Loucy (cell line): ENCODE data around the gene IL12RB2.

ENCODE experiments used
- H2AFZ ChIP-seq: fragments of 200-600 bp; sonication (generic); 2 replicates; pipeline ENCODE4 v1.6.0; 2016; ENCODE audit warnings: antibody characterized with exemption, mild to moderate bottlenecking, low read length, moderate library complexity
- H3F3A ChIP-seq: fragments of 200-600 bp; 2 replicates; pipeline ENCODE4 v1.6.0; 2016; ENCODE audit warnings: antibody characterized with exemption, low read depth, mild to moderate bottlenecking
- H3K27me3 ChIP-seq: fragments of 200-600 bp; sonication (generic); 2 replicates; pipeline ENCODE4 v1.6.1; 2014; ENCODE audit warnings: low read length, mild to moderate bottlenecking; ENCODE audit not compliant: insufficient read depth, poor library complexity, severe bottlenecking
- H3K36me3 ChIP-seq: fragments of 200-600 bp; sonication (generic); 2 replicates; pipeline ENCODE4 v1.6.1; 2016; ENCODE audit warnings: low read length; ENCODE audit not compliant: insufficient read depth
- H3K4me1 ChIP-seq: fragments of 200-600 bp; sonication (generic); 2 replicates; pipeline ENCODE4 v1.5.1; 2014; ENCODE audit warnings: low read length, mild to moderate bottlenecking; ENCODE audit not compliant: insufficient read depth, poor library complexity, severe bottlenecking
- H3K4me2 ChIP-seq: fragments of 200-600 bp; sonication (generic); 2 replicates; pipeline ENCODE4 v1.6.0; 2014; ENCODE audit warnings: antibody characterized with exemption, low read length, low read depth, mild to moderate bottlenecking; ENCODE audit not compliant: poor library complexity, severe bottlenecking
- H3K4me3 ChIP-seq: fragments of 200-600 bp; sonication (generic); 2 replicates; pipeline ENCODE4 v1.5.1; 2014; ENCODE audit warnings: low read length, mild to moderate bottlenecking, mixed read lengths; ENCODE audit not compliant: poor library complexity, severe bottlenecking
- H3K79me2 ChIP-seq: fragments of 200-600 bp; sonication (generic); 2 replicates; pipeline ENCODE4 v1.6.1; 2014; ENCODE audit warnings: low read length; ENCODE audit not compliant: insufficient read depth
- H3K9ac ChIP-seq: fragments of 200-600 bp; sonication (generic); 2 replicates; pipeline ENCODE4 v1.6.0; 2014; ENCODE audit warnings: mild to moderate bottlenecking, low read depth, low read length, moderate library complexity; ENCODE audit not compliant: poor library complexity, severe bottlenecking
- H3K9me2 ChIP-seq: fragments of 200-600 bp; sonication (generic); replicated peaks from 2 replicates; pipeline ENCODE4 v1.6.1; 2016; ENCODE audit warnings: low read depth, low read length, mixed read lengths
- H3K9me3 ChIP-seq: fragments of 200-600 bp; sonication (generic); 2 replicates; pipeline ENCODE4 v1.6.1; 2014; ENCODE audit warnings: mild to moderate bottlenecking, antibody characterized with exemption, low read length, low read depth; ENCODE audit not compliant: insufficient read depth
- H4K20me1 ChIP-seq: fragments of 200-600 bp; sonication (generic); 2 replicates; pipeline ENCODE4 v1.6.0; 2014; ENCODE audit warnings: antibody characterized with exemption, low read length, mild to moderate bottlenecking; ENCODE audit not compliant: insufficient read depth, poor library complexity, severe bottlenecking
- EZH2phosphoT487 ChIP-seq: fragments of 200-600 bp; IDR thresholded peaks from 2 replicates; pipeline ENCODE4 v1.6.1; 2018; ENCODE audit warnings: antibody characterized with exemption, mild to moderate bottlenecking, moderate library complexity, borderline replicate concordance
- TF ChIP-seq, protein P1 (sequence below): fragments of 200-600 bp; sonication (generic); conservative IDR thresholded peaks from 2 replicates; pipeline ENCODE4 v1.5.1; 2014; ENCODE audit warnings: mild to moderate bottlenecking, antibody characterized with exemption, low read length

The IL12RB2 gene

DNA sequence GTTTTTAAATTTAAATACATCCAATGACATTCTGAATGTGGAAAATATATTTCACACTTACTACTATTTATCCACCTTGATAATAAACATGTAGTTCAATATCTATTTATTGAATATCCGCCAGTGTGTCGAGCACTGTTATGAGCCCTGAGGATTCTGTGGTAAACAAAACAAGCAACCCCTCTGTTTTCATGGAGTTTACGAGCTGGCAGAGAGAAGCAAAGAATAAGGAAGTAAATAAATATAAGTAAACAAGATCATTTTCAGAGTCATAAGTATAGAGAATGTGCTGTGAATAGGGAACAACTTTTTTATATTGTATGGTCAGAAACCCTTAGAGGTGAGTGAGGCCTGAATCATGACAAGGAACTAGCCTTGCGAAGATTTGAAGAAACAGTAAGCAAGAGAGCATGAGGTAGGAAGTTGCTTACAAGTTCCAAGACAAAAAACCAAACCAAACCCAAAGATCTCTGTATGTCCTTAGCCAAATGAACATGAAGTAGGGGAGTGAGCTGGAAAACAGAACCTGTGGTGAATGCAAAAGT is 128.9 kb downstream of the IL12RB2 start:
- H3K4me3 ChIP-seq, result no peak overlapping the region
- no peaks in the 10 kb centered on the region for H4K20me1 ChIP-seq
- no peak overlapping the region for H3K4me2 ChIP-seq
- no peaks in the 10 kb centered on the region for H3K27me3 ChIP-seq
- TF ChIP-seq, protein P1, sequence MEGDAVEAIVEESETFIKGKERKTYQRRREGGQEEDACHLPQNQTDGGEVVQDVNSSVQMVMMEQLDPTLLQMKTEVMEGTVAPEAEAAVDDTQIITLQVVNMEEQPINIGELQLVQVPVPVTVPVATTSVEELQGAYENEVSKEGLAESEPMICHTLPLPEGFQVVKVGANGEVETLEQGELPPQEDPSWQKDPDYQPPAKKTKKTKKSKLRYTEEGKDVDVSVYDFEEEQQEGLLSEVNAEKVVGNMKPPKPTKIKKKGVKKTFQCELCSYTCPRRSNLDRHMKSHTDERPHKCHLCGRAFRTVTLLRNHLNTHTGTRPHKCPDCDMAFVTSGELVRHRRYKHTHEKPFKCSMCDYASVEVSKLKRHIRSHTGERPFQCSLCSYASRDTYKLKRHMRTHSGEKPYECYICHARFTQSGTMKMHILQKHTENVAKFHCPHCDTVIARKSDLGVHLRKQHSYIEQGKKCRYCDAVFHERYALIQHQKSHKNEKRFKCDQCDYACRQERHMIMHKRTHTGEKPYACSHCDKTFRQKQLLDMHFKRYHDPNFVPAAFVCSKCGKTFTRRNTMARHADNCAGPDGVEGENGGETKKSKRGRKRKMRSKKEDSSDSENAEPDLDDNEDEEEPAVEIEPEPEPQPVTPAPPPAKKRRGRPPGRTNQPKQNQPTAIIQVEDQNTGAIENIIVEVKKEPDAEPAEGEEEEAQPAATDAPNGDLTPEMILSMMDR, result no peak
- no peak for TF ChIP-seq EZH2phosphoT487
- peak overlapping the region; percentile 47; the same call in 1 of the 2 replicates for H2AFZ ChIP-seq
- H3K9me3 ChIP-seq, result no peaks in the 10 kb centered on the region
- no peaks in the 10 kb centered on the region for H3K36me3 ChIP-seq
- no peak overlapping the region for H3K9ac ChIP-seq
- peaks cover 3% of the 10 kb centered on the region; the same call in 1 of the 2 replicates for H3F3A ChIP-seq
- H3K79me2 ChIP-seq, result no peaks in the 10 kb centered on the region
- H3K4me1 ChIP-seq, result peaks cover 40% of the 10 kb centered on the region
- H3K9me2 ChIP-seq, result no peaks in the 10 kb centered on the region

DNA sequence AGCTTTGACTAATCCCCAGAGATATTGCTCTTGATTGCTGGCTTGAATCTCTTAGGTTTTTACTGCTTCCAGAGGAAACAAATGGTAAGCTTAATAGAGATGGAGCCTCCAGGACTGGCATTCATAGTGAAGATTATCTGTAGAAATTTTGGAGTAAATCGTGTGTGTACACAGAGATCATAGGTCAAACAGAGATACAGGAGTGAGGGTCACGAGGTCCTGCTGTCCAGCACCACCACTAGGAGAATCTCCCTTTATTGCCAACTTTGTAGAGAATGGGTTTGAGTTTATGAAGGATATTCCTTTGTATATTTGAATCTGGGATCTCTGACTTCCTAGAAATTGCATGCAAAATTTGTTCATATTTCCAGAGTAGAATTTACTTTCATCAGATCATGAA is 130.3 kb downstream of the IL12RB2 start:
- H3K9ac ChIP-seq, result no peak overlapping the region
- no peaks in the 10 kb centered on the region for H4K20me1 ChIP-seq
- no peaks in the 10 kb centered on the region for H3F3A ChIP-seq
- no peak for TF ChIP-seq EZH2phosphoT487
- TF ChIP-seq, protein P1, result no peak
- H3K9me2 ChIP-seq, result no peaks in the 10 kb centered on the region
- H2AFZ ChIP-seq, result no peak overlapping the region
- no peak overlapping the region for H3K4me2 ChIP-seq
- no peaks in the 10 kb centered on the region for H3K27me3 ChIP-seq
- peaks cover 33% of the 10 kb centered on the region for H3K4me1 ChIP-seq
- no peak overlapping the region for H3K4me3 ChIP-seq
- no peaks in the 10 kb centered on the region for H3K9me3 ChIP-seq
- no peaks in the 10 kb centered on the region for H3K36me3 ChIP-seq
- no peaks in the 10 kb centered on the region for H3K79me2 ChIP-seq

DNA sequence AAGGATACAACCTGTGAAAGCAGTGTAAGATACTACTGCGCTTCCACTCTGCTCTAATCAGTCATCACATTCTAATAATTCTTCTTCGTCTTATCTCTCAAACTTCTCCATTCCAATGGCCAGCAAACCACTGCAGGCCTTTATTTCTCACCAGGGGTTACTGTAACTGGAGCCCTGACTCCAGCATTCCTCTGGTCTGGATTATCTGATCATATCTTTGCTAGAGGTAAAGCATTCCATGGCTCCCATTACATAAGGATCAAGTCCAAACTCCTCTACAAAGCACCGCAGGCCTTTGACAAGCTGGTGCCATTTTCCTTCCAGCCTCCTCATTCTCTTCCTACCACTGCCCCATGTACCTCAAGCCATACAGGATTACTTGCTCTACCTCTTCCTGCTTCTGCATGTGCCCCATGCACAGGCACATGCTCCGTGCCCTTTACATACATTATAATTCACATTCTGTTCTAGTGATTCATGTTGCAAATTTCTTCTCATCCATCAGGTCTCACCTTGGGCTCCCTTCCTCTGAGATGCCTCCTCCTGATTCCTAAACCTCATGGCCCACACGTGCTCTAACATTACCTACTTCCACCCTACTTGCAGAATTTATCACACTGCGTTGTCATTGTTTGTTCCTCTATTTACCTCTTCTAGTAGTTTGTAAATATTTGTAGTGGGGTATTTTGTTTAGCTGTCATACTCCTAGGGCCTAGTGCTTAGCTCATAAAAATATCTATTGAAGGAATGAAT is 131.8 kb downstream of the IL12RB2 start:
- TF ChIP-seq EZH2phosphoT487, result no peak
- TF ChIP-seq, protein P1, result no peak
- Histone ChIP-seq H4K20me1 (no peaks in the 10 kb centered on the region), H3K36me3 (no peaks in the 10 kb centered on the region), H3K4me1 (peaks cover 18% of the 10 kb centered on the region), H3K79me2 (no peaks in the 10 kb centered on the region), H3K27me3 (no peaks in the 10 kb centered on the region), H3K4me3 (no peak overlapping the region), H3K9me2 (no peaks in the 10 kb centered on the region), H3K9me3 (no peaks in the 10 kb centered on the region), H2AFZ (no peak overlapping the region), H3K4me2 (no peak overlapping the region), H3K9ac (no peak overlapping the region), H3F3A (no peaks in the 10 kb centered on the region)
